ENCODE measurements around the gene PTPN14. TPM values are rescaled to one million over a fixed set of nuclear protein-coding genes. Genes with fewer than 3 reads are reported as not detected.

PTPN14 gene
- total and polyA plus RNA-seq, 2 of the 8 experiments (the other 6 are each of a cell fraction or from before 2014, with no cell fraction given): 14.4 to 93.6 TPM

DNA sequence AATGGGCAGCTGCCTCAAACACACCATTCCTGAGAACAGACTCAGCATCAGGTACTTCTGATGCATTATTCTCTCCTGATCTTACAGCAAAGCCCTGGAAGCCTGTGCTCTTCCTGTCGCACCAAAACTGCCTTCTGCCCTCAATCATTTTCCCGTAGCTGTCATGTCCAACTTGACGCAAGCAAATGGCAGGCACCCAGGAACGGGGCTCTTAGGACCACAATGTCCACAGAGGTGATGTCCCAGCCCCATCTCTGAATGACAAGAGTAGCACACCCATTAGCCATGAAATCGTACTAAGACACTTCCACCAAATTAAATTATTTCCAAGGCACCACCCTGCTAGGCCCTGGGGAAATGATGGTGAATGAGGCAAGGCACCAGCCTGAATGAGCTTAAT is 47.1 kb downstream of the PTPN14 start:
- peaks cover 5% of the 10 kb centered on the region; the same call in 1 of the 2 replicates for H3K79me1 ChIP-seq (ENCODE audit: low read depth, low read length)
- peaks cover 0 to 14% (median 8%) of the 10 kb centered on the region in 4 experiments; a peak in 4 of 7 replicates for H3K4me1 ChIP-seq (replicated peaks in 1 of 4; ENCODE audit: control insufficient read depth in 3 of 4, insufficient read depth in 4 of 4, low read length in 3 of 4)
- ChIA-PET POLR2A (ENCODE audit: partially characterized antibody) (interaction anchor here (0.8 to 1.8 kb wide), 3 partner anchors 44 to 98 kb away, joined by 3 to 4 read pairs (median 3); partner anchors contain the start of gene CENPF), CTCF (ENCODE audit: partially characterized antibody) (interaction anchor here (0.8 to 2.1 kb wide), 7 partner anchors 24 to 293 kb away, joined by 3 to 8 read pairs (median 4); no protein-coding TSS in a partner anchor)
- no peak overlapping the region for H4K91ac ChIP-seq (replicated peaks; ENCODE audit: insufficient read length, low read length)
- H2AK5ac ChIP-seq (ENCODE audit: low read depth, low read length): no peak overlapping the region
- H2AFZ ChIP-seq (ENCODE audit: low read length): no peak overlapping the region
- H3K36me3 ChIP-seq (ENCODE audit: control insufficient read depth in 2 of 4, insufficient read depth in 4 of 4, low read length in 3 of 4): no peaks in the 10 kb centered on the region; a peak in 1 of 8 replicates
- no peak for TF ChIP-seq POLR2A (IDR thresholded peaks at IDR 0.05; ENCODE audit: control extremely low read depth in 1 of 2, low read depth in 2 of 2, low read length in 2 of 2)
- no peak for TF ChIP-seq JUN (IDR thresholded peaks at IDR 0.05; ENCODE audit: low read depth, low read length)
- no peak overlapping the region for H3K18ac ChIP-seq (ENCODE audit: extremely low read depth, low read length)
- H3K4me3 ChIP-seq (ENCODE audit: extremely low read depth in 1 of 4, insufficient read depth in 2 of 4, low read depth in 3 of 4, low read length in 4 of 4): no peak overlapping the region
- WGBS, 2 experiments (ENCODE audit: extremely low coverage in 1 of 2, insufficient coverage in 1 of 2, insufficient read length in 1 of 2, insufficient replicate concordance in 2 of 2, low coverage in 1 of 2, low lambda C conversion rate in 2 of 2, missing lambda C conversion rate in 1 of 2): 92% methylated on average over 5 of the region's 5 CpGs; no CpG with 5 or more reads in 1 of the 2 experiments
- no peak overlapping the region for H3K4ac ChIP-seq (replicated peaks; ENCODE audit: insufficient read length, low read depth, low read length)
- peaks cover 0 to 87% of the 10 kb centered on the region in 2 experiments; a peak in 2 of 4 replicates for H3K79me2 ChIP-seq (ENCODE audit: control insufficient read depth in 1 of 2, insufficient read depth in 2 of 2, low read length in 2 of 2)
- FAIRE-seq: no peak
- H3K27me3 ChIP-seq (replicated peaks in 1 of 4; ENCODE audit: control insufficient read depth in 3 of 4, extremely low read depth in 1 of 4, insufficient read depth in 3 of 4, low read length in 3 of 4): no peaks in the 10 kb centered on the region
- H4K5ac ChIP-seq (ENCODE audit: insufficient read length, low read depth, low read length): no peak overlapping the region
- no peak overlapping the region for H2BK15ac ChIP-seq (ENCODE audit: low read length)
- no peak overlapping the region for H4K8ac ChIP-seq (ENCODE audit: extremely low read depth, insufficient read depth, low read length)
- H3K4me2 ChIP-seq (ENCODE audit: insufficient read depth in 1 of 2, low read depth in 2 of 2, low read length in 2 of 2): no peak overlapping the region
- no peaks in the 10 kb centered on the region for H3K23me2 ChIP-seq (ENCODE audit: low read depth, low read length)
- DNase-seq (ENCODE audit: low read depth in 1 of 2, low spot score in 2 of 2): no peak
- no peak overlapping the region for H3K9ac ChIP-seq (replicated peaks in 1 of 4; ENCODE audit: extremely low read depth in 1 of 4, low read depth in 3 of 4, low read length in 3 of 4)
- H3K56ac ChIP-seq (replicated peaks; ENCODE audit: insufficient read length, low read depth, low read length): no peak overlapping the region
- no peak overlapping the region for H3K23ac ChIP-seq (ENCODE audit: insufficient read length)
- no peak overlapping the region for H3K14ac ChIP-seq (ENCODE audit: insufficient read length)
- no peak overlapping the region for H2BK20ac ChIP-seq (ENCODE audit: low read length)
- peaks cover 5 to 9% of the 10 kb centered on the region in 2 experiments for H4K20me1 ChIP-seq (replicated peaks in 1 of 2; ENCODE audit: control insufficient read depth in 1 of 2, insufficient read depth in 2 of 2, low read length in 2 of 2)
- no peak overlapping the region for H2BK12ac ChIP-seq (ENCODE audit: low read depth, low read length)
- no peak overlapping the region for H2BK5ac ChIP-seq (ENCODE audit: low read depth, low read length)
- no peak overlapping the region for H3K27ac ChIP-seq (ENCODE audit: low read depth, low read length)
- H2BK120ac ChIP-seq (replicated peaks; ENCODE audit: low read depth, low read length): no peak overlapping the region
- H3K9me3 ChIP-seq (ENCODE audit: insufficient read depth in 2 of 2, low read depth in 1 of 2, low read length in 1 of 2): no peaks in the 10 kb centered on the region
